OCI-LY3 (cell line): ENCODE results near the gene FMO2.
"Not testable (repeated sequence)": the region's sequence is repeated elsewhere in the genome, so short reads cannot be mapped to it uniquely, and the experiment has no call there.

Source experiments
- H2AFZ ChIP-seq: fragments of 200-600, 300-600 bp; shearing (Covaris generic); 2 replicates; pipeline ENCODE4 v1.6.0; 2014; ENCODE audit warnings: antibody characterized with exemption, low read depth, low read length
- H3K27ac ChIP-seq: fragments of 200-600, 300-600 bp; sonication (generic); 2 replicates; pipeline ENCODE4 v1.5.1; 2014; ENCODE audit warnings: mild to moderate bottlenecking, low read length, moderate library complexity, mixed read lengths
- H3K27me3 ChIP-seq: fragments of 200-600, 300-600 bp; sonication (generic); 2 replicates; pipeline ENCODE4 v1.6.1; 2014; ENCODE audit warnings: low read depth, low read length, mixed read lengths
- H3K36me3 ChIP-seq: fragments of 200-600, 300-600 bp; sonication (generic); replicated peaks from 2 replicates; pipeline ENCODE3; 2014; ENCODE audit warnings: low read depth, low read length, mixed read lengths
- H3K4me1 ChIP-seq: fragments of 300-600, 200-600 bp; sonication (generic); 2 replicates; pipeline ENCODE4 v1.6.1; 2014; ENCODE audit warnings: low read length, mixed read lengths
- H3K4me2 ChIP-seq: fragments of 200-600, 300-600 bp; sonication (generic); 2 replicates; pipeline ENCODE4 v1.6.1; 2014; ENCODE audit warnings: low read length, mixed read lengths
- H3K4me3 ChIP-seq: fragments of 300-600, 200-600 bp; sonication (generic); 2 replicates; pipeline ENCODE4 v1.5.1; 2014; ENCODE audit warnings: antibody characterized with exemption, mild to moderate bottlenecking, low read length, moderate library complexity
- H3K79me2 ChIP-seq: fragments of 300-600, 200-600 bp; shearing (Covaris generic); 2 replicates; pipeline ENCODE4 v1.6.1; 2014; ENCODE audit warnings: mild to moderate bottlenecking, low read length, mixed read lengths
- H3K9ac ChIP-seq: fragments of 300-600, 200-600 bp; shearing (Covaris generic); 2 replicates; pipeline ENCODE4 v1.6.0; 2014; ENCODE audit warnings: mild to moderate bottlenecking, low read length, moderate library complexity
- H3K9me3 ChIP-seq: fragments of 200-600, 300-600 bp; shearing (Covaris generic); 2 replicates; pipeline ENCODE4 v1.6.1; 2014; ENCODE audit warnings: low read length, mixed read lengths; ENCODE audit not compliant: insufficient read depth
- H4K20me1 ChIP-seq: fragments of 200-600, 300-600 bp; sonication (generic); 2 replicates; pipeline ENCODE4 v1.6.1; 2016; ENCODE audit warnings: low read length, mixed read lengths; ENCODE audit not compliant: insufficient read depth
- CTCF ChIP-seq: fragments of 200-600, 300-600 bp; sonication (generic); IDR thresholded peaks from 2 replicates; pipeline ENCODE4 v1.5.1; 2014; ENCODE audit warnings: antibody characterized with exemption, low read length, low read depth
- EZH2phosphoT487 ChIP-seq: fragments of 200-600 bp; shearing (Covaris generic); IDR thresholded peaks from 2 replicates; pipeline ENCODE4 v1.6.1; 2018; ENCODE audit warnings: antibody characterized with exemption, mixed run types, low read depth

The FMO2 gene

DNA sequence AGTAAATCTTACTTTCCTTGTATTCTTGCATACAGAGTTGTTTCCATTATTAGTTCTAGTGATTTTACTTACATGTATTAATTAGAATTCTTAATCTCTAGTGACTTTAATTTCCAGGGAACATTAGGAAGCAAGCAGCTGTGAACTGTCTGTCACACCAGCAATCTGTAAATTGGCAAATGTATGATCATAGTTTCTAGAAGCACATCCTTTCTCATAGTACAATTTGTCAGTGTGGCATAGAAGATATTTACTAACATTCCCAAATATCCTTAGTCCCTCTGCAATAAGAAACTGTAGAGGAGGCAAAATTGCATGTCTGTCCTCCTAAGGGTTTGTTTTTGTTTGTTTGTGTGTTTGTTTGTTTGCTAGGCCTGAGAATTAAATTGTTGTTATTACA lies 46.2 kb downstream of the FMO2 start:
- Histone ChIP-seq H3K27ac (no peak overlapping the region), H3K4me1 (peaks cover 9% of the 10 kb centered on the region; the same call in 1 of the 2 replicates), H3K36me3 (peaks cover 19% of the 10 kb centered on the region), H3K9me3 (no peaks in the 10 kb centered on the region), H3K27me3 (no peaks in the 10 kb centered on the region), H3K4me3 (no peak overlapping the region), H3K4me2 (no peak overlapping the region), H2AFZ (no peak overlapping the region), H3K79me2 (peaks cover 14% of the 10 kb centered on the region), H3K9ac (no peak overlapping the region), H4K20me1 (no peaks in the 10 kb centered on the region)
- no peak for TF ChIP-seq CTCF
- TF ChIP-seq EZH2phosphoT487 = no peak

- Histone ChIP-seq H3K27me3 (no peaks in the 10 kb centered on the region), H4K20me1 (no peaks in the 10 kb centered on the region), H3K9me3 (no peaks in the 10 kb centered on the region), H3K79me2 (peaks cover 29% of the 10 kb centered on the region), H3K9ac (no peak overlapping the region), H3K36me3 (peaks cover 23% of the 10 kb centered on the region), H3K4me3 (no peak overlapping the region), H2AFZ (no peak overlapping the region), H3K4me2 (no peak overlapping the region), H3K4me1 (peaks cover 6% of the 10 kb centered on the region; the same call in 1 of the 2 replicates), H3K27ac (no peak overlapping the region)
- TF ChIP-seq CTCF (no peak), EZH2phosphoT487 (no peak)
These were observed 48.1 kb downstream of the FMO2 start for GRCh38 chr1:171233183-171233582.

GRCh38 chr1:171236231-171236630 lies 51.1 kb downstream of the FMO2 start:
- H3K27ac ChIP-seq, H3K9ac ChIP-seq, H3K4me2 ChIP-seq, H3K27me3 ChIP-seq, H3K4me3 ChIP-seq, H4K20me1 ChIP-seq, H3K4me1 ChIP-seq, H2AFZ ChIP-seq, H3K9me3 ChIP-seq: not testable (repeated sequence)
- H3K79me2 ChIP-seq = peaks cover 58% of the 10 kb centered on the region
- peaks cover 27% of the 10 kb centered on the region for H3K36me3 ChIP-seq

GRCh38 chr1:171243878-171244277 lies 58.8 kb downstream of the FMO2 start:
- no peaks in the 10 kb centered on the region for H4K20me1 ChIP-seq
- H3K36me3 ChIP-seq = peaks cover 27% of the 10 kb centered on the region
- H3K4me2 ChIP-seq = peak overlapping the region; percentile 68
- H3K4me3 ChIP-seq = peak overlapping the region; percentile 51
- peaks cover 81% of the 10 kb centered on the region for H3K79me2 ChIP-seq
- H3K4me1 ChIP-seq = peaks cover 44% of the 10 kb centered on the region
- TF ChIP-seq EZH2phosphoT487 = no peak
- no peak for TF ChIP-seq CTCF
- peak overlapping the region; percentile 76 for H3K27ac ChIP-seq
- H3K9ac ChIP-seq = peak overlapping the region; percentile 55
- H2AFZ ChIP-seq = peak overlapping the region; percentile 19; the same call in 1 of the 2 replicates
- H3K27me3 ChIP-seq = no peaks in the 10 kb centered on the region
- H3K9me3 ChIP-seq = no peaks in the 10 kb centered on the region
